Osteocyte (in vitro differentiated cells): ENCODE results near the gene MYOF. TPM values are rescaled to one million over a fixed set of nuclear protein-coding genes. Genes with fewer than 3 reads are reported as not detected.

Experiments used
- DNase-seq: peaks from one replicate; pipeline ENCODE4 v3.0.0; 2021; ENCODE audit warnings: mixed read lengths; ENCODE audit not compliant: unreplicated experiment; ENCODE audit errors: extremely low spot score
- H3K27ac Mint-ChIP-seq: one replicate; pipeline ENCODE4 v1.8.0; 2021; ENCODE audit warnings: mild to moderate bottlenecking, mixed read lengths; ENCODE audit not compliant: unreplicated experiment
- H3K27me3 Mint-ChIP-seq: one replicate; pipeline ENCODE4 v1.8.0; 2021; ENCODE audit warnings: mixed read lengths; ENCODE audit not compliant: unreplicated experiment
- H3K36me3 Mint-ChIP-seq: one replicate; pipeline ENCODE4 v1.8.0; 2021; ENCODE audit warnings: mixed read lengths; ENCODE audit not compliant: unreplicated experiment
- H3K4me1 Mint-ChIP-seq: one replicate; pipeline ENCODE4 v1.8.0; 2021; ENCODE audit warnings: mixed read lengths; ENCODE audit not compliant: unreplicated experiment
- H3K4me3 Mint-ChIP-seq: one replicate; pipeline ENCODE4 v1.8.0; 2021; ENCODE audit warnings: mild to moderate bottlenecking, moderate library complexity, mixed read lengths; ENCODE audit not compliant: unreplicated experiment
- H3K9me3 Mint-ChIP-seq: one replicate; pipeline ENCODE4 v1.8.0; 2021; ENCODE audit warnings: mixed read lengths; ENCODE audit not compliant: unreplicated experiment
- CTCF ChIP-seq: fragments of 200-600 bp; sonication (generic); IDR thresholded peaks from 2 replicates; pipeline ENCODE4 v1.5.0; 2021; ENCODE audit warnings: antibody characterized with exemption, mild to moderate bottlenecking, moderate library complexity
- total RNA-seq: library from RNA; stranded (reverse); gene quantifications from 2 replicates; pipeline ENCODE4 v1.2.1, GENCODE V29; 2021

The MYOF gene
- total RNA-seq, 1 donor from 2014 or later, result 470 TPM

GRCh38 chr10:93481637-93482144 lies 443 bp downstream of the MYOF start:
- Mint-ChIP-seq H3K4me3 (peak overlapping the region; percentile 96), H3K27me3 (no peaks in the 10 kb centered on the region), H3K36me3 (peaks cover 5% of the 10 kb centered on the region), H3K4me1 (peaks cover 50% of the 10 kb centered on the region), H3K9me3 (no peaks in the 10 kb centered on the region), H3K27ac (peak overlapping the region; percentile 99)
- no peak for TF ChIP-seq CTCF
- DNase-seq, result peak; percentile 34

GRCh38 chr10:93478873-93479272 lies 3.3 kb downstream of the MYOF start:
- DNase-seq, result no peak
- Mint-ChIP-seq H3K9me3 (no peaks in the 10 kb centered on the region), H3K4me1 (peaks cover 65% of the 10 kb centered on the region), H3K4me3 (peak overlapping the region; percentile 96), H3K36me3 (peaks cover 21% of the 10 kb centered on the region), H3K27ac (peak overlapping the region; percentile 99), H3K27me3 (no peaks in the 10 kb centered on the region)
- TF ChIP-seq CTCF, result no peak

GRCh38 chr10:93476756-93477155 lies 5.4 kb downstream of the MYOF start:
- no peak for DNase-seq
- no peak for TF ChIP-seq CTCF
- peaks cover 75% of the 10 kb centered on the region for H3K4me1 Mint-ChIP-seq
- H3K27ac Mint-ChIP-seq, result peak overlapping the region; percentile 85
- peak overlapping the region; percentile 38 for H3K4me3 Mint-ChIP-seq
- no peaks in the 10 kb centered on the region for H3K9me3 Mint-ChIP-seq
- H3K27me3 Mint-ChIP-seq, result no peaks in the 10 kb centered on the region
- peaks cover 29% of the 10 kb centered on the region for H3K36me3 Mint-ChIP-seq

GRCh38 chr10:93475871-93476270 lies 6.3 kb downstream of the MYOF start:
- peak overlapping the region; percentile 85 for H3K27ac Mint-ChIP-seq
- H3K9me3 Mint-ChIP-seq, result no peaks in the 10 kb centered on the region
- peaks cover 84% of the 10 kb centered on the region for H3K4me1 Mint-ChIP-seq
- no peak overlapping the region for H3K4me3 Mint-ChIP-seq
- peaks cover 29% of the 10 kb centered on the region for H3K36me3 Mint-ChIP-seq
- no peaks in the 10 kb centered on the region for H3K27me3 Mint-ChIP-seq
- TF ChIP-seq CTCF, result no peak
- no peak for DNase-seq

GRCh38 chr10:93475227-93475626 lies 6.9 kb downstream of the MYOF start:
- H3K27me3 Mint-ChIP-seq, result no peaks in the 10 kb centered on the region
- TF ChIP-seq CTCF, result no peak
- peaks cover 29% of the 10 kb centered on the region for H3K36me3 Mint-ChIP-seq
- DNase-seq, result no peak
- no peak overlapping the region for H3K4me3 Mint-ChIP-seq
- H3K27ac Mint-ChIP-seq, result peak overlapping the region; percentile 85
- H3K9me3 Mint-ChIP-seq, result no peaks in the 10 kb centered on the region
- peaks cover 90% of the 10 kb centered on the region for H3K4me1 Mint-ChIP-seq
